IPS DF 19.7 (cell line): ENCODE measurements around the gene ADAR.
"Not testable (repeated sequence)": the region's sequence is repeated elsewhere in the genome, so short reads cannot be mapped to it uniquely, and the experiment has no call there.

ENCODE experiments used
- DNase-seq: peaks from one replicate; pipeline ENCODE4 v3.0.0-alpha.2; 2013; ENCODE audit warnings: low read depth, low spot score

The ADAR gene

DNA sequence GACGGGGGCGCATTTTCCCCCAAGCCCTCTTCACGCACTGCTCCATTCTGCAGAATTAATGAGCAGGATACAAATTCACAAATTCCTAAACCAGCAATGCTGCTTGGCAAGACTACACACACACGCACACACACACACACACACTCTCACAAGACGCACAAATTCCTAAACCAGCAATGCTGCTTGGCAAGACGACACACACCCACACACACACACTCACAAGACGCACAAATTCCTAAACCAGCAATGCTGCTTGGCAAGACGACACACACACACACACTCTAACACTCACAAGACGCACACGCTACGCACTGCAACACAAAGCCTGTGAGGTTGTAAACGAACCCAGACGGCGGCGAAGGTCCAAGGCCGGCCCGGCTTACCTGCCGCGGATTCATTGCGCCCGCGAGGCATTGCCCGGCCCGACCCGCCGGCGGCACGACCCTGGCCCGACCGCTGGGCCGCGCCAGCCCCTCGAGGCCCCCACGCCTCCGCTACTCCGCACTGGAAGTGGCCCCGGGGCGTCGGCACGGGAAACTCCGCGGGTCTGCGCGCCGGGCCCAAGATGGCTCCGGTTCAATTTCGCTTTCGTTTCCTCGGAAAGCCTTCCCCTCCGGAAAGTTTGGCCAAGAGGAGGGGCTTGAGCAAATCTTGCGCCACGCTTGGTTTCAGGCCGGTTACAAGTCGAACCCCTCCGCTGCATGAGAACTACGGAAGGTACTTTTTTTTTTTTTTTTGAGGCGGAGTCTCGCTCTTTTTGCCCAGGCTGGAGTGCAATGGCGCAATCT is at the start of gene ADAR:
Gene ADAR (minus strand): TSS at position 578 of the 788 bp plus-strand sequence. CDS start 180 bp downstream, at position 398.
- DNase-seq: no peak

GRCh38 chr1:154657556-154657955 is 49.6 kb upstream of the ADAR start:
- DNase-seq: no peak

GRCh38 chr1:154652893-154653292 is 44.9 kb upstream of the ADAR start:
- DNase-seq: no peak

DNA sequence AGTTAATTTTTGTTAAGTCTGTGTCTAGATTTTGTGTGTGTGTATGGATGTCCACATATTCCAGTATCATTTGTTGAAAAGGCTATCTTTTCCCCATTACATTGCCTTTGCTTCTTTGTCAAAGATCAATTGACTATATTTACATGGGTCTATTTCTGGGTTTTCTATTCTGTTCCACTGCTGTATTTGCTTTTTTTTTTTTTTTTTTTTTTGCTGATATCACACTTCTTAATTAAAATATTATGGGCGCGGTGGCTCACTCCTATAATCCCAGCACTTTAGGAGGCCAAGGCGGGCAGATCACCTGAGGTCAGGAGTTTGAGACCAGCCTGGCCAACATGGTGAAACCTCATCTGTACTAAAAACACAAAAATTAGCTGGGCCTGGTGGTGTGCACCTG is 36.7 kb upstream of the ADAR start:
- DNase-seq: not testable (repeated sequence)

DNA sequence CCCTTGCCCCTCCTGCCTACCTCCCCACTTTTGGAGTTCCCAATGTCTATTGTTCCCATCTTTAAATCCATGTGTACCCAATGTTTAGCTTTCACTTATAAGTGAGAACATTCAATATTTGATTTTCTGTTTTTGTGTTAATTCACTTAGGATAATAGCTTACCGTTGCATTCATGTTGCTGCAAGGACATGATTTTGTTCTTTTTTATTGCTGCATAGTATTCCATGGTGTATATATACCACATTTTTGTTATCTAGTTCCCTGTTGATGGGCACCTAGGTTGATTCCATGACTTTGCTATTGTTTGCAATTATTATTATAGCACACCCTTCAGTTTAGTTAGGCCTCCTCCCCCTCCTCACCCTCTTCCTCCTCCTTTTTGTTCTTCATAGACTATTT is 33.5 kb upstream of the ADAR start:
- no peak for DNase-seq

- no peak for DNase-seq
Observed at GRCh38 chr1:154639876-154640275, 31.9 kb upstream of the ADAR start.

DNA sequence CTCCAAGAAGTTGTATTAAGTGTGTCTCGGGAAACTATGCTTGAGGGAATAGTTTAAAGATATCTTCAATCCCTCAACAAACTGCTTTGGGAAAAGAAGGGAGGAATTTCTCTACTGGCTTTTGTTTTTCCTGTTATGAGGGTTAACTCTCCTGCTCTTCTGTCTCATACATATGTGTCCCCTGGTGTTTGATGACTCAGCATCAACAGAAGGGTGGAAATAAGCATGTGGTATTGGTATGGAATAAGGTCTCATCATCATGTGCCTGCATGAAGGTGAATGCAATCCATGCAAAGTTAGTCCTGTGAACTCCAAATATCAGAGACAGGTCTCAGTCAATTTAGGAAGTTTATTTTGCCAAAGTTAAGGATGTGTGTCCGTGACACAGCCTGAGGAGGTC is 27.2 kb upstream of the ADAR start:
- no peak for DNase-seq

GRCh38 chr1:154629675-154630073 is 21.7 kb upstream of the ADAR start:
- no peak for DNase-seq

- DNase-seq: no peak
Observed at GRCh38 chr1:154629061-154629674, 21.2 kb upstream of the ADAR start.

GRCh38 chr1:154628121-154628405 is 20.1 kb upstream of the ADAR start:
- no peak for DNase-seq

DNA sequence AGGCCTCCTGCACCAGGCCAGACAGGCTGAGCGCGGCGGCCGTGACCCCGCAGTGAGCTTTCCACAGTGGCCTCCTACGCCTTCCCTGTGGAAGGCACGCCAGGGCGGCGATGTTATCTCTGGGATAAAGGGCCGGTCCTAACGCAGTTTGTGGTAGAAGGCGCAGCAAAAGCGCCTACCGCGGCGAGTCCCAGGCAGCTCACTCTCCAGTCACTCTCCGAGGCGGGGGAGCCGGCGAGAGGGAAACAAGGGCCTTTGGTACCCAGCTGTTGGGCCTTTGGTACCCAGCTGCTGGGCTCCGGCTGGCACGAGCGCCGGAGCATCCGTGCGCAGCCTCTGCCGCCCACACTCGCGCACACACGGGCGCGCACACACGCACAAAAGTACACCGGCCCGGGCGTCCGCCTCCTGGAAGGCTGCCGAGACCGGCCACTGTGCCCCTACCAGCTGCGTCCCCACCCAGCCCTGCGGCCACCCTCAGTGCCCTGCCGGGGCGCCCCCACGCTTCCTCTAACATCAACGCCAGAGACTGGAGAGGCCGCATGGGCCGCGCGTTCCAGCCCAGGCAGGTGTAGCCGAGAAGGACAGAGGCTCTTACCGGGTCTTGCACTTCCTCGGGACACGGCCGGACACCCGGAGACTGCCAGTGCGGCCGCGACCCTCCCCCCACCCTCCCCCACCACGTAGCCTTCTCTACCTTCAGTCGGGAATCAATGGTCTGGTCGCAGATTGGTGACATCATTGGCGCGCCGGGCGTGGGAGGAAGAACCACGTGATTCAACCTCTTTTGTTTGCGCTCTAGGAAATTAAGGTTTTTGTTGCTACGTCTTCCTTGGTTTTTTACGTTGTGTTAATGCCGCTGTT is 19.5 kb upstream of the ADAR start:
- DNase-seq: no peak

DNA sequence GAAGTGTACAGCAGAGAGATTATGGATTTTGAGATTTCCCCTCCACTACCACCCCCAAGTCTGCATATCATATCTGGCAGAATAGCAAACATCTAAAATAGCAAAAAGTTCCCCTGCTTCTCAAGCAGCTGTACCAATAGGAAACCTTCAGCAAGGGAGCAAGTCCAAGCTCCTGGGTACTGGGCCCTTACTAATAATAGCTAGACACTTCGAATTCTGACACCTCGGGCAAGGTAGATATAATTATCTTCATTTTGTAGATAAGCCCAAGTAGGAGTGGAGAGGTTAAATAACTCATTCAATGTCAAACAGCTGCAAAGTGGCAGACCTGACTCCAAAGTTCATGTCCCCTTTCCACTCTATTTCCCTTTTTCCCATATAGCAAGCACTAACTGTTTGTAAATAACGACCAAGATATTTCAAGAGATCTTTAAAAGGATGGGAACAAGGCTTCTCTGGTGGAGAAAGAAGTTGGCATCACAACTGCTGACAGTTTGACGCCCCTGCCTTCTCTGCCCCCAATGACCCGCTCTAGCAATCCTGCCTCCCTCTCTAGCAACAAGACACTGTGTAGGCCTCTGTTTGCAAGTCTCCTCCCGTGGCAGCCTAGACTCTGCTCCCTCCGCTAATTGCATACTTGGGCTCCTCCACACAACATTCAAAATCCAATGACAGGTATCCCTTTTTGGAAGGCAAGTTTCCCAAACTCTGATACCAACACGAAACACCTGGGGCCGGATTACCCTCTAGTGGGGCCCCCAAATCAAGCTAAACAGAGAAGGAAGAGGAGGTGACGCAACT is 18.7 kb upstream of the ADAR start:
- DNase-seq: no peak

- no peak for DNase-seq
Observed at GRCh38 chr1:154624746-154625643, 17.0 kb upstream of the ADAR start.

DNA sequence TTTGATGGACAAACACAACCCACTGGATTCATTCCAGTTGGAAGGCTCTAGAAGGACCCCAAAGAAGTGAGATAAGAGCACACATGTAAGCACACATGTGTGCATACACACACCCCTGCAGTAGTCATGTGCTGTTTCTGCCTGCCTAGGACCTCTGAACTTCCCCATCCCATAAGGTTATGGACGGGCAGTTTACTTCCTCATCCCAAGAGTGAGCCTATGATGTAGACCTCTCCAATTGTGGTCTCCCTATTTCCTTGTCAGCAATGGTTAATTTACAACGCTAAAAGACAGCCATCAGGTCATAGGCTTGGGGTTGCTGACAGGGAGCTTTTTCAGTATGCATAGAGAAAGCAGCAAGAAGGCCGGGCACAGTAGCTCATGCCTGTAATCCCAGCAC is 15.4 kb upstream of the ADAR start:
- no peak for DNase-seq

- DNase-seq: no peak
Observed at GRCh38 chr1:154622503-154623039, 14.6 kb upstream of the ADAR start.

DNA sequence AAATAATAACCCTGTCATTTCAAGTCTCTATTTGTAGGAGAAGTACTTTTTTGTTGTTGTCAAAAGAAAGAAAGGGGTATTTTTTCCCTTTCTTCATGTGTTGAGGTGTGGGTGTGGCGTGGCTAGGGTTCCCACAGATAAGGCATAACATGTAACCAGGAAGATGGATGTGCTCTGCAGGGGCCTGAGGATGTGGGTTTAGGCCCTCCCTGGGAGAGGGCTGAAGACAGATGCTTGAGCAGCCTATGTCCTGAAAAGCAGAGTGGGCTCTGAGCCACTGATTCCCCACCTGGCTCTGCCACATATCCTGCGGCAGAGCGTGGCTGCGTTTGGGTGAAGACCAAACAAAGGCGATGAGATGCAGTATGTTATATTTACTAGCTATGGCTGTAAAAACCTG is 13.9 kb upstream of the ADAR start:
- no peak for DNase-seq

- no peak for DNase-seq
Observed at GRCh38 chr1:154620751-154621150, 12.8 kb upstream of the ADAR start.

GRCh38 chr1:154619181-154619948 is 11.4 kb upstream of the ADAR start:
- no peak for DNase-seq

- DNase-seq: no peak
Observed at GRCh38 chr1:154616659-154617345, 8.8 kb upstream of the ADAR start.
